ENCODE results near the gene PTPRD.

- TF ChIP-seq, protein P1, sequence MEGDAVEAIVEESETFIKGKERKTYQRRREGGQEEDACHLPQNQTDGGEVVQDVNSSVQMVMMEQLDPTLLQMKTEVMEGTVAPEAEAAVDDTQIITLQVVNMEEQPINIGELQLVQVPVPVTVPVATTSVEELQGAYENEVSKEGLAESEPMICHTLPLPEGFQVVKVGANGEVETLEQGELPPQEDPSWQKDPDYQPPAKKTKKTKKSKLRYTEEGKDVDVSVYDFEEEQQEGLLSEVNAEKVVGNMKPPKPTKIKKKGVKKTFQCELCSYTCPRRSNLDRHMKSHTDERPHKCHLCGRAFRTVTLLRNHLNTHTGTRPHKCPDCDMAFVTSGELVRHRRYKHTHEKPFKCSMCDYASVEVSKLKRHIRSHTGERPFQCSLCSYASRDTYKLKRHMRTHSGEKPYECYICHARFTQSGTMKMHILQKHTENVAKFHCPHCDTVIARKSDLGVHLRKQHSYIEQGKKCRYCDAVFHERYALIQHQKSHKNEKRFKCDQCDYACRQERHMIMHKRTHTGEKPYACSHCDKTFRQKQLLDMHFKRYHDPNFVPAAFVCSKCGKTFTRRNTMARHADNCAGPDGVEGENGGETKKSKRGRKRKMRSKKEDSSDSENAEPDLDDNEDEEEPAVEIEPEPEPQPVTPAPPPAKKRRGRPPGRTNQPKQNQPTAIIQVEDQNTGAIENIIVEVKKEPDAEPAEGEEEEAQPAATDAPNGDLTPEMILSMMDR (conservative IDR thresholded peaks at IDR 0.05 in 1 of 2, IDR thresholded peaks at IDR 0.05 in 1 of 2; ENCODE audit: extremely low read depth in 1 of 2, insufficient read depth in 1 of 2, low read depth in 1 of 2, low read length in 2 of 2) = no peak
- no peak for TF ChIP-seq EZH2 (IDR thresholded peaks at IDR 0.05; ENCODE audit: borderline replicate concordance, low read length)
Observed at GRCh38 chr9:9917400-9917799, 695.4 kb downstream of the PTPRD start.
